PC-9 (cell line): Measurements from ENCODE around the gene FMC1. TPM values are rescaled to one million over a fixed set of nuclear protein-coding genes. Genes with fewer than 3 reads are reported as not detected.

Experiments used
- BruUV-seq: library from RNA; stranded (reverse); fragments of 400-500 nt; replicated peaks from 2 replicates; lab custom pipeline; 2021; lab: Mats Ljungman, UMichigan
- CTCF ChIA-PET: fragments of 300-600 bp; sonication (Branson Sonifier 250); formaldehyde crosslinking; loops from one replicate; lab custom pipeline; 2022; ENCODE audit warnings: antibody characterized with exemption; lab: Charles Lee
- POLR2A ChIA-PET: fragments of 300-600 bp; sonication (Branson Sonifier 250); formaldehyde crosslinking; loops from one replicate; lab custom pipeline; 2022; ENCODE audit warnings: antibody characterized with exemption; ENCODE audit not compliant: unreplicated experiment; lab: Charles Lee
- DNase-seq, 2 experiments: peaks; one replicate each; pipeline versions ENCODE4 v3.0.0 to v3.0.0-alpha.2; 2015 to 2022; ENCODE audit warnings: mixed read lengths in 1 of 2
- H2AFZ ChIP-seq: fragments of 200-600 bp; sonication (generic); 2 replicates; pipeline ENCODE4 v1.8.1; 2017; ENCODE audit warnings: antibody characterized with exemption
- H3F3A ChIP-seq: fragments of 200-600 bp; sonication (generic); 2 replicates; pipeline ENCODE4 v1.8.1; 2017; ENCODE audit warnings: antibody characterized with exemption, mild to moderate bottlenecking, low read depth; ENCODE audit not compliant: insufficient read depth
- H3K27ac ChIP-seq: fragments of 200-600 bp; sonication (generic); 2 replicates; pipeline ENCODE4 v1.6.1; 2016; ENCODE audit warnings: mixed run types
- H3K27me3 ChIP-seq: fragments of 200-600 bp; sonication (generic); 2 replicates; pipeline ENCODE4 v1.6.1; 2016; ENCODE audit warnings: low read depth, mixed run types; ENCODE audit not compliant: insufficient read depth
- H3K36me3 ChIP-seq: fragments of 200-600 bp; sonication (generic); 2 replicates; pipeline ENCODE4 v1.6.1; 2016; ENCODE audit warnings: low read depth, mixed run types
- H3K4me1 ChIP-seq: fragments of 200-600 bp; sonication (generic); replicated peaks from 2 replicates; pipeline ENCODE4 v1.6.1; 2016; ENCODE audit warnings: mixed run types; ENCODE audit not compliant: insufficient read depth
- H3K4me2 ChIP-seq: fragments of 200-600 bp; sonication (generic); 2 replicates; pipeline ENCODE4 v1.6.1; 2017; ENCODE audit warnings: mixed run types
- H3K4me3 ChIP-seq: fragments of 200-600 bp; sonication (generic); 2 replicates; pipeline ENCODE4 v1.6.1; 2016; ENCODE audit warnings: mixed run types
- H3K79me2 ChIP-seq: fragments of 200-600 bp; sonication (generic); 2 replicates; pipeline ENCODE4 v1.6.1; 2017; ENCODE audit warnings: low read depth, mixed run types
- H3K9me2 ChIP-seq: fragments of 200-600 bp; sonication (generic); 2 replicates; pipeline ENCODE4 v1.8.1; 2017; ENCODE audit warnings: mild to moderate bottlenecking; ENCODE audit not compliant: insufficient read depth
- H3K9me3 ChIP-seq: fragments of 200-600 bp; sonication (generic); 2 replicates; pipeline ENCODE4 v1.8.1; 2016; ENCODE audit warnings: low read depth; ENCODE audit not compliant: insufficient read depth
- H4K20me1 ChIP-seq: fragments of 200-600 bp; sonication (generic); 2 replicates; pipeline ENCODE4 v1.8.1; 2017; ENCODE audit not compliant: insufficient read depth
- EZH2 ChIP-seq: fragments of 200-600 bp; sonication (generic); IDR thresholded peaks from 2 replicates; pipeline ENCODE4 v1.8.0; 2017; ENCODE audit warnings: antibody characterized with exemption, low read depth
- intact Hi-C: fragments of 100-400 bp; cut with micrococcal nuclease; formaldehyde crosslinking; loops from one replicate; pipeline ENCODE4 v1.10.0; 2022; ENCODE audit not compliant: unreplicated experiment
- total RNA-seq: library from RNA; stranded (reverse); gene quantifications from 2 replicates; pipeline ENCODE4 v1.2.3, GENCODE V29; 2021
- TF ChIP-seq, protein P1 (sequence below): fragments of 200-600 bp; sonication (generic); conservative IDR thresholded peaks from 2 replicates; pipeline ENCODE4 v1.6.1; 2017; ENCODE audit warnings: mixed run types, antibody characterized with exemption, mild to moderate bottlenecking, moderate library complexity

FMC1 gene
- total RNA-seq, 1 experiment from 2014 or later: 12.5 TPM

DNA sequence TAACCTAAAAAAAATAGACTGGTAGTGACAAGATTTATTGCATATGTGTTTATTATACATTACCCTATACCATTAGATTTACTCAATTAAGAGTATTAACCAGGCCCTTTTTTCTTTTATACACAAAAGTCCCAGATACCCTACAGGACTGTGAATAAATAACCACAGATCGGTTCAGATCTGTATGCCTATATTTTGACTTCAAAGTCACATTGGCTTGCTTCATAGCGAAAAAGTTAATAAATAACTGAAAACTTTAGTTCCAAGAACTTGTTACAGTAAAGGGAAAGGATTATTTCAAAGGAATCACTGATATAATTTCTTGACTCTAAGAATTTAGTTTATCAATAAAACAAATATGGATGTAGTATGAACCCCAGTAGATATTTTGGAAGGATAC is 41.8 kb upstream of the FMC1 start:
- TF ChIP-seq EZH2: no peak
- TF ChIP-seq, protein P1, sequence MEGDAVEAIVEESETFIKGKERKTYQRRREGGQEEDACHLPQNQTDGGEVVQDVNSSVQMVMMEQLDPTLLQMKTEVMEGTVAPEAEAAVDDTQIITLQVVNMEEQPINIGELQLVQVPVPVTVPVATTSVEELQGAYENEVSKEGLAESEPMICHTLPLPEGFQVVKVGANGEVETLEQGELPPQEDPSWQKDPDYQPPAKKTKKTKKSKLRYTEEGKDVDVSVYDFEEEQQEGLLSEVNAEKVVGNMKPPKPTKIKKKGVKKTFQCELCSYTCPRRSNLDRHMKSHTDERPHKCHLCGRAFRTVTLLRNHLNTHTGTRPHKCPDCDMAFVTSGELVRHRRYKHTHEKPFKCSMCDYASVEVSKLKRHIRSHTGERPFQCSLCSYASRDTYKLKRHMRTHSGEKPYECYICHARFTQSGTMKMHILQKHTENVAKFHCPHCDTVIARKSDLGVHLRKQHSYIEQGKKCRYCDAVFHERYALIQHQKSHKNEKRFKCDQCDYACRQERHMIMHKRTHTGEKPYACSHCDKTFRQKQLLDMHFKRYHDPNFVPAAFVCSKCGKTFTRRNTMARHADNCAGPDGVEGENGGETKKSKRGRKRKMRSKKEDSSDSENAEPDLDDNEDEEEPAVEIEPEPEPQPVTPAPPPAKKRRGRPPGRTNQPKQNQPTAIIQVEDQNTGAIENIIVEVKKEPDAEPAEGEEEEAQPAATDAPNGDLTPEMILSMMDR: no peak
- intact Hi-C loops: no loop called here
- Histone ChIP-seq H3F3A (no peaks in the 10 kb centered on the region), H3K79me2 (no peaks in the 10 kb centered on the region), H2AFZ (no peak overlapping the region), H3K27ac (no peak overlapping the region), H3K9me2 (no peaks in the 10 kb centered on the region), H3K4me1 (no peaks in the 10 kb centered on the region), H3K27me3 (no peaks in the 10 kb centered on the region), H4K20me1 (no peaks in the 10 kb centered on the region), H3K4me3 (no peak overlapping the region), H3K36me3 (0 out of 2 replicates have a peak, but pooled peaks cover 7% of the 10 kb centered on the region), H3K9me3 (no peaks in the 10 kb centered on the region), H3K4me2 (no peak overlapping the region)
- ChIA-PET CTCF (no interaction called here), POLR2A (no interaction called here)
- BruUV-seq: no TSS peak
- no peak for DNase-seq

DNA sequence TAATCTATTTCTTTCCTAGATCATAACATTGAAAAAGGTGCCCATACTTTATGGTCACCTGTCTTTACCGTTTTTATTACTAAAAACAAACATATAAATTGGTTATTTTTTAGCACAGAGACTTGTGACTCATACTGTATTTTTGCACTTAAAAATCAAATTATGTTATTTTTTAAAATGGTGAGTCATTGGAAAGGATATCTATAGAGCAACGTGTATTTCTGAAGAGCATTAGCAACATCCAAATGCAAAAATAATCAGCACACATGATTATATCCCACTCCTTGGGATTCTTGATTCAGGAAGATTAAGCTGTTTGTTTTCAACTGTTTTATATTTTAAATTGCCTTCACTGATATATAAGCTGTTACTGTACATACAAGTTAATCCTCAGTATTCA is 40.7 kb upstream of the FMC1 start:
- ChIA-PET POLR2A (no interaction called here), CTCF (no interaction called here)
- no peaks in the 10 kb centered on the region for H3K9me2 ChIP-seq
- intact Hi-C loops: no loop called here
- H3K27me3 ChIP-seq: no peaks in the 10 kb centered on the region
- no peak for DNase-seq
- H3K9me3 ChIP-seq: no peaks in the 10 kb centered on the region
- TF ChIP-seq, protein P1: no peak
- TF ChIP-seq EZH2: no peak
- no peak overlapping the region for H2AFZ ChIP-seq
- H3K36me3 ChIP-seq: 0 out of 2 replicates have a peak, but pooled peaks cover 7% of the 10 kb centered on the region
- no peaks in the 10 kb centered on the region for H3F3A ChIP-seq
- no peak overlapping the region for H3K4me2 ChIP-seq
- BruUV-seq: no TSS peak
- H4K20me1 ChIP-seq: no peaks in the 10 kb centered on the region
- no peak overlapping the region for H3K4me3 ChIP-seq
- H3K27ac ChIP-seq: no peak overlapping the region
- no peaks in the 10 kb centered on the region for H3K4me1 ChIP-seq
- H3K79me2 ChIP-seq: no peaks in the 10 kb centered on the region

DNA sequence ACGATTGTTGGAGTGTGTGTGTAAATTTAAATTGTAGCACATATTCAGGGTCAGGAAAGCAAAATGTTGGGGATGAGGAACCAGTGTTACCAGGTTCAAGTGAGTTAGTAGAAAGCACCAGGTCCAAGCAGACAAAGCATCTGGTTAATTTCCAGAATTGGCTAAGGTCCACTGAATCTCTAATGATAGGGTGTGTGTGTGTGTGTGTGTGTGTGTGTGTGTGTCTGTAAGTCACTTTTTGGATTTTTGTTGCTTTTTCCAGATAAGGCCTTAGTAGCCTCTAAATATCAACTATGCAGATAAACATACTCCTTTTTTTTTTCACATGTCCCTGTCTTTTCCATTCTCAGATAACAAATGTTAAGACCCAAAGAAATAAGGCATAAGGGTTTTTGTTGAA is 36.6 kb upstream of the FMC1 start:
- H3K79me2 ChIP-seq: no peaks in the 10 kb centered on the region
- H2AFZ ChIP-seq: no peak overlapping the region
- H3K27ac ChIP-seq: no peak overlapping the region
- no peaks in the 10 kb centered on the region for H3K4me1 ChIP-seq
- no peak overlapping the region for H3K4me3 ChIP-seq
- no peaks in the 10 kb centered on the region for H4K20me1 ChIP-seq
- DNase-seq: no peak
- no peaks in the 10 kb centered on the region for H3K36me3 ChIP-seq
- H3K9me2 ChIP-seq: no peaks in the 10 kb centered on the region
- BruUV-seq: no TSS peak
- ChIA-PET CTCF (no interaction called here), POLR2A (no interaction called here)
- intact Hi-C loops: no loop called here
- H3F3A ChIP-seq: no peaks in the 10 kb centered on the region
- H3K9me3 ChIP-seq: no peaks in the 10 kb centered on the region
- H3K27me3 ChIP-seq: no peaks in the 10 kb centered on the region
- no peak overlapping the region for H3K4me2 ChIP-seq
- TF ChIP-seq, protein P1: no peak
- no peak for TF ChIP-seq EZH2
